ENCODE measurements around the gene TCOF1.

Gene TCOF1

GRCh38 chr5:150323092-150323491 lies 34.4 kb upstream of the TCOF1 start:
- DNase-seq (ENCODE audit: low read depth): peak; percentile 70

- no peak for DNase-seq (ENCODE audit: low read depth)
Measured at GRCh38 chr5:150323819-150324218, 33.7 kb upstream of the TCOF1 start.

GRCh38 chr5:150325426-150325825 lies 32.1 kb upstream of the TCOF1 start:
- DNase-seq (ENCODE audit: low read depth): no peak

GRCh38 chr5:150326707-150327106 lies 30.8 kb upstream of the TCOF1 start:
- no peak for DNase-seq (ENCODE audit: low read depth)

GRCh38 chr5:150327139-150327538 lies 30.4 kb upstream of the TCOF1 start:
- DNase-seq (ENCODE audit: low read depth): no peak

- no peak for DNase-seq (ENCODE audit: low read depth)
Measured at GRCh38 chr5:150328515-150328914, 29.0 kb upstream of the TCOF1 start.

- DNase-seq (ENCODE audit: low read depth): no peak
Measured at GRCh38 chr5:150329038-150329437, 28.5 kb upstream of the TCOF1 start.

GRCh38 chr5:150329881-150330876 lies 27.3 kb upstream of the TCOF1 start:
- DNase-seq (ENCODE audit: low read depth): peak; percentile 20

GRCh38 chr5:150333400-150333799 lies 24.1 kb upstream of the TCOF1 start:
- no peak for DNase-seq (ENCODE audit: low read depth)

- DNase-seq (ENCODE audit: low read depth): no peak
Measured at GRCh38 chr5:150335778-150336177, 21.7 kb upstream of the TCOF1 start.

GRCh38 chr5:150338546-150338945 lies 19.0 kb upstream of the TCOF1 start:
- DNase-seq (ENCODE audit: low read depth): no peak

GRCh38 chr5:150339165-150339564 lies 18.3 kb upstream of the TCOF1 start:
- no peak for DNase-seq (ENCODE audit: low read depth)

- DNase-seq (ENCODE audit: low read depth): no peak
Measured at GRCh38 chr5:150339841-150340240, 17.7 kb upstream of the TCOF1 start.

GRCh38 chr5:150340614-150341255 lies 16.8 kb upstream of the TCOF1 start:
- no peak for DNase-seq (ENCODE audit: low read depth)

- no peak for DNase-seq (ENCODE audit: low read depth)
Measured at GRCh38 chr5:150341331-150341730, 16.2 kb upstream of the TCOF1 start.

- no peak for DNase-seq (ENCODE audit: low read depth)
Measured at GRCh38 chr5:150341989-150342388, 15.5 kb upstream of the TCOF1 start.

- DNase-seq (ENCODE audit: low read depth): no peak
Measured at GRCh38 chr5:150342583-150342982, 14.9 kb upstream of the TCOF1 start.

- DNase-seq (ENCODE audit: low read depth): no peak
Measured at GRCh38 chr5:150343994-150344631, 13.4 kb upstream of the TCOF1 start.

- no peak for DNase-seq (ENCODE audit: low read depth)
Measured at GRCh38 chr5:150345716-150346115, 11.8 kb upstream of the TCOF1 start.

GRCh38 chr5:150346592-150346991 lies 10.9 kb upstream of the TCOF1 start:
- no peak for DNase-seq (ENCODE audit: low read depth)

- DNase-seq (ENCODE audit: low read depth): no peak
Measured at GRCh38 chr5:150347003-150347402, 10.5 kb upstream of the TCOF1 start.

- DNase-seq (ENCODE audit: low read depth): no peak
Measured at GRCh38 chr5:150347451-150347850, 10.0 kb upstream of the TCOF1 start.
